Sigmoid colon (tissue), 4 donors: Measurements from ENCODE around the gene RIT2.

Source experiments
- POLR2A ChIP-seq, 2 donors: fragments of 450-650 bp; IDR thresholded peaks; one replicate each; pipeline ENCODE4 v1.6.1; 2016; ENCODE audit warnings: antibody characterized with exemption in 2 of 2, mild to moderate bottlenecking in 2 of 2, moderate library complexity in 2 of 2
- POLR2AphosphoS5 ChIP-seq, 4 donors: sonication (generic); formaldehyde crosslinking; IDR thresholded peaks; one replicate each; pipeline ENCODE4 v1.6.1; 2017; ENCODE audit warnings: antibody characterized with exemption in 4 of 4
- TF ChIP-seq, protein P1 (sequence below), 4 experiments: fragments of 450-650 bp in 3 of 4; fragments of 200-600 bp in 1 of 4; IDR thresholded peaks; one replicate each; pipeline ENCODE4 v1.5.1; 2016 to 2019; ENCODE audit warnings: antibody characterized with exemption in 4 of 4, mild to moderate bottlenecking in 3 of 4, moderate library complexity in 2 of 4

DNA sequence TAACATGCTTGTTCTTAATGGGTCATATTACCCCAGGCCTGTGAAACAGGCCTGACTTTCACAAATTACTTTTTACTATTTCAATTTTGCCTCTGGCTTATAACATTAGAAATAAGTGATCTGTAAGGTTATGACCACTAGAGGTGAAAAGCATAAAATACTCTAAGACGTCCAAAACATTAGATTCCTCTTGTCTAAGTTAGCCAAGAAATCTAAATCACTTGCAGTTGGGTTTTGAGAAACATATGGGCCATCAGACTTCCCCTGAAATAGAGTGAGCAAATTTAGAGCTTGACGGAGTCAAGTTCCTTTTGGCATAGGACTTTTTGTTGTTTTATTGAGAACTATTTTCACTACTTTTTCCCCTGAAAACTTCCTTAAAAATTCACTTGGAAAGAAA lies 32.7 kb upstream of the RIT2 start:
- TF ChIP-seq POLR2AphosphoS5 (IDR thresholded peaks at IDR 0.05), result no peak
- TF ChIP-seq, protein P1, sequence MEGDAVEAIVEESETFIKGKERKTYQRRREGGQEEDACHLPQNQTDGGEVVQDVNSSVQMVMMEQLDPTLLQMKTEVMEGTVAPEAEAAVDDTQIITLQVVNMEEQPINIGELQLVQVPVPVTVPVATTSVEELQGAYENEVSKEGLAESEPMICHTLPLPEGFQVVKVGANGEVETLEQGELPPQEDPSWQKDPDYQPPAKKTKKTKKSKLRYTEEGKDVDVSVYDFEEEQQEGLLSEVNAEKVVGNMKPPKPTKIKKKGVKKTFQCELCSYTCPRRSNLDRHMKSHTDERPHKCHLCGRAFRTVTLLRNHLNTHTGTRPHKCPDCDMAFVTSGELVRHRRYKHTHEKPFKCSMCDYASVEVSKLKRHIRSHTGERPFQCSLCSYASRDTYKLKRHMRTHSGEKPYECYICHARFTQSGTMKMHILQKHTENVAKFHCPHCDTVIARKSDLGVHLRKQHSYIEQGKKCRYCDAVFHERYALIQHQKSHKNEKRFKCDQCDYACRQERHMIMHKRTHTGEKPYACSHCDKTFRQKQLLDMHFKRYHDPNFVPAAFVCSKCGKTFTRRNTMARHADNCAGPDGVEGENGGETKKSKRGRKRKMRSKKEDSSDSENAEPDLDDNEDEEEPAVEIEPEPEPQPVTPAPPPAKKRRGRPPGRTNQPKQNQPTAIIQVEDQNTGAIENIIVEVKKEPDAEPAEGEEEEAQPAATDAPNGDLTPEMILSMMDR (IDR thresholded peaks at IDR 0.05), result no peak
- no peak for TF ChIP-seq POLR2A (IDR thresholded peaks at IDR 0.05)
